DND-41 (cell line): ENCODE data around the gene C1QTNF5.

ENCODE experiments used
- EZH2 ChIP-seq: IDR thresholded peaks from 3 replicates; pipeline ENCODE4 v1.6.1; 2012; ENCODE audit warnings: borderline replicate concordance, low read depth, mild to moderate bottlenecking, moderate library complexity, low read length, inconsistent platforms; ENCODE audit not compliant: severe bottlenecking
- TF ChIP-seq, protein P1 (sequence below): IDR thresholded peaks from 2 replicates; pipeline ENCODE4 v1.5.1; 2012; ENCODE audit warnings: borderline replicate concordance, low read length, moderate library complexity, mild to moderate bottlenecking; ENCODE audit not compliant: poor library complexity, severe bottlenecking; ENCODE audit errors: extremely low read depth

DNA sequence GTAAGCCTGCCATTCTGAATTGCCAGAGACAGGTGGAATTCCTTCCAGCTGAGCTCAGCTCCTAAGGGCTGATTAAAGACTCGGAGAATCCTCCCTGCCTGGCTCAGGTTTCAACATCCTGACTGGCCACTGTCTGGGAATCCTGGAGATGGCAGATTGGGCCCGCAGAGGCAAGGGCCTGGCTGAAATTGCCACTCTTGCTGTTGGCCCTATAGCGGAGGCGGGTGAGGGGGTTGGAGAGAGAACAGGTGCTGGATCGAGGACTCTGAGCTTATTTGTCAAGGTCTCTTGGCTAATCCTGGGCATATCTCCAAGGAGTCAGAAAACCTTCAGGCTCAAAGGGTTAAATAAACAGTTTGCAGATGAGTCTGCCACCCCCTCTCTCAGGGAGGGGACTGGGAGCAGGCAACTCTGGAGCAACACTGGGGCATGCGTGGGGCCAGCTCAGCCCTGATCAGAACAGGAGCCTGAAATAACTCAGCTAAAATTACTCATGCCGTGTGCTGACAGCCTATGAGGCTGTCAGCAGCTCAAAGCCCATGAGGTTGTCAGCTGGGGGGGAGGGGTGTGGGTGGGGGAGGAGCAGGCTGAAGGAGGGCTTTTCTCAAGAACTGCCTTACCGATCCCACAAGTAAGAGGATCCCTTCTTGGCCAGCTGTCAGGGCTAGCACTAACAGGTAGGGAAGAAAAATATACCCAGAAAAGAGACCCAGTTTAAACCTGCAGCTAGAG lies 20.5 kb upstream of the C1QTNF5 start:
- TF ChIP-seq, protein P1, sequence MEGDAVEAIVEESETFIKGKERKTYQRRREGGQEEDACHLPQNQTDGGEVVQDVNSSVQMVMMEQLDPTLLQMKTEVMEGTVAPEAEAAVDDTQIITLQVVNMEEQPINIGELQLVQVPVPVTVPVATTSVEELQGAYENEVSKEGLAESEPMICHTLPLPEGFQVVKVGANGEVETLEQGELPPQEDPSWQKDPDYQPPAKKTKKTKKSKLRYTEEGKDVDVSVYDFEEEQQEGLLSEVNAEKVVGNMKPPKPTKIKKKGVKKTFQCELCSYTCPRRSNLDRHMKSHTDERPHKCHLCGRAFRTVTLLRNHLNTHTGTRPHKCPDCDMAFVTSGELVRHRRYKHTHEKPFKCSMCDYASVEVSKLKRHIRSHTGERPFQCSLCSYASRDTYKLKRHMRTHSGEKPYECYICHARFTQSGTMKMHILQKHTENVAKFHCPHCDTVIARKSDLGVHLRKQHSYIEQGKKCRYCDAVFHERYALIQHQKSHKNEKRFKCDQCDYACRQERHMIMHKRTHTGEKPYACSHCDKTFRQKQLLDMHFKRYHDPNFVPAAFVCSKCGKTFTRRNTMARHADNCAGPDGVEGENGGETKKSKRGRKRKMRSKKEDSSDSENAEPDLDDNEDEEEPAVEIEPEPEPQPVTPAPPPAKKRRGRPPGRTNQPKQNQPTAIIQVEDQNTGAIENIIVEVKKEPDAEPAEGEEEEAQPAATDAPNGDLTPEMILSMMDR: no peak
- no peak for TF ChIP-seq EZH2
